GM18511 (cell line): ENCODE measurements around the gene WDR54.

Experiments used
- ATAC-seq: cut with Tn5 transposase; IDR thresholded peaks from one replicate; pipeline ENCODE4 v1.9.1; 2021; ENCODE audit warnings: mild to moderate bottlenecking, moderate library complexity; ENCODE audit not compliant: unreplicated experiment

The WDR54 gene

DNA sequence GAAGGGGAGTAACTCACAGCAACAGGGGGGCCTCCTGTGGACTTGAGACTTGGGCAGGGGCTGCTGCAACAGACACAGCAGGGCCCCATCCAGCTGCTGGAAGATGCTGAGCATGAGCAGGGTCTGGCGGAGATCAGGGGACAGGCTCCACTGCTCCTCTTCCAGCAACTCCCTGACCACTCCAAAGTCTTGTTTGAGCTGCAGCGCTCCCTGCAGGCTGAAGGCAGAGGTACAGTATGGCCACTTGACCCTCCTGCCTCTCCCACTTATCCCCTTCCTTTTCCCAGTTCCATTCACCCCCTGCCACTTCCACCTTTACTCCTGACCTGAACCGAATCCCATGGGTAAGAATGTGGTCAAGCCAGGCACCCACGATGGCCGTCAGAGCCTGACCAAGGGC lies 53.4 kb downstream of the WDR54 start:
- ATAC-seq: no peak
